HCT116 (cell line): ENCODE results near the gene ATF2.

Experiments
- CBX3 ChIP-seq: IDR thresholded peaks from 2 replicates; pipeline ENCODE4 v1.6.1; 2012; ENCODE audit warnings: low read depth
- CEBPB ChIP-seq: IDR thresholded peaks from 2 replicates; pipeline ENCODE4 v1.6.1; 2012; ENCODE audit warnings: low read depth
- EGR1 ChIP-seq: IDR thresholded peaks from 2 replicates; pipeline ENCODE4 v1.6.1; 2012; ENCODE audit warnings: low read depth
- ELF1 ChIP-seq: IDR thresholded peaks from 2 replicates; pipeline ENCODE4 v1.6.1; 2012; ENCODE audit warnings: low read depth, borderline replicate concordance
- POLR2A ChIP-seq: IDR thresholded peaks from 2 replicates; pipeline ENCODE4 v1.7.0; 2011; ENCODE audit warnings: borderline replicate concordance; ENCODE audit not compliant: insufficient read depth, insufficient read length; ENCODE audit errors: extremely low read depth
- POLR2AphosphoS5 ChIP-seq: IDR thresholded peaks from 2 replicates; pipeline ENCODE4 v1.6.1; 2011; ENCODE audit warnings: mild to moderate bottlenecking, low read depth, low read length, moderate library complexity
- RAD21 ChIP-seq: IDR thresholded peaks from 2 replicates; pipeline ENCODE4 v1.6.1; 2012; ENCODE audit warnings: low read depth, mild to moderate bottlenecking
- YY1 ChIP-seq: IDR thresholded peaks from 2 replicates; pipeline ENCODE4 v1.6.1; 2011; ENCODE audit warnings: low read length, low read depth, moderate library complexity, mild to moderate bottlenecking; ENCODE audit not compliant: insufficient replicate concordance; ENCODE audit errors: extremely low read depth
- ZFX ChIP-seq: fragments of 450-650 bp; IDR thresholded peaks from 2 replicates; pipeline ENCODE4 v1.6.1; 2017
- ZNF274 ChIP-seq: fragments of 200-500 bp; sonication (Bioruptor generic); IDR thresholded peaks from 2 replicates; pipeline ENCODE4 v1.6.1; 2014; ENCODE audit warnings: mild to moderate bottlenecking, low read depth, low read length, inconsistent platforms
- TF ChIP-seq, protein P1 (sequence below), 3 experiments: fragments of 200-600 bp in 1 of 3; sonication (generic) in 1 of 3; IDR thresholded peaks in 2 of 3; conservative IDR thresholded peaks in 1 of 3; 2 replicates each; pipeline ENCODE4 v1.5.1; 2012 to 2017; ENCODE audit warnings: low read depth in 2 of 3, low read length in 2 of 3, antibody characterized with exemption in 1 of 3, borderline replicate concordance in 1 of 3, control low read depth in 1 of 3, mild to moderate bottlenecking in 1 of 3, mixed read lengths in 1 of 3, mixed run types in 1 of 3, moderate library complexity in 1 of 3; ENCODE audit not compliant: insufficient read depth in 1 of 3
- TF ChIP-seq, protein P2 (sequence below): IDR thresholded peaks from 2 replicates; pipeline ENCODE4 v1.6.1; 2012; ENCODE audit warnings: low read depth
- TF ChIP-seq, protein P3 (sequence below): IDR thresholded peaks from 2 replicates; pipeline ENCODE4 v1.6.1; 2012

DNA sequence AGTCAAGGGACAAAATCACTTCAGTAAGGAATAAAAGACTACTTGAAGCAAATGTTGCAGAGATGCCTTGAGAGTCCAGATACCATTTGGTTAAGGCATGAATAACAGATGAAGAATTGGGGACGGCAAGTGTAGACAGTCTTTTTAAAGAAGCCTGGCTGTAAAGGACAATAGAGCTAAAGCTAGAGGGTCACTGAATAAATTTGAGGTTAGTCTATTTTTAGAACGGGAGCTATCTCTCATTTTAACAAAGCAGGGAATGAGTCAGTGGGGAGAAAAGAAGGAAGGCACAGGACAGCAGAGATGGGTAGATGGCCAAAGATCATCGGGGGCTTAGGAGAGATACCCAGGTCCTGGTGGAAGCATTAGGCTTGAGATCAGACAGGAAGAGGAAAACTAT is 132.2 kb downstream of the ATF2 start:
- TF ChIP-seq, protein P1, sequence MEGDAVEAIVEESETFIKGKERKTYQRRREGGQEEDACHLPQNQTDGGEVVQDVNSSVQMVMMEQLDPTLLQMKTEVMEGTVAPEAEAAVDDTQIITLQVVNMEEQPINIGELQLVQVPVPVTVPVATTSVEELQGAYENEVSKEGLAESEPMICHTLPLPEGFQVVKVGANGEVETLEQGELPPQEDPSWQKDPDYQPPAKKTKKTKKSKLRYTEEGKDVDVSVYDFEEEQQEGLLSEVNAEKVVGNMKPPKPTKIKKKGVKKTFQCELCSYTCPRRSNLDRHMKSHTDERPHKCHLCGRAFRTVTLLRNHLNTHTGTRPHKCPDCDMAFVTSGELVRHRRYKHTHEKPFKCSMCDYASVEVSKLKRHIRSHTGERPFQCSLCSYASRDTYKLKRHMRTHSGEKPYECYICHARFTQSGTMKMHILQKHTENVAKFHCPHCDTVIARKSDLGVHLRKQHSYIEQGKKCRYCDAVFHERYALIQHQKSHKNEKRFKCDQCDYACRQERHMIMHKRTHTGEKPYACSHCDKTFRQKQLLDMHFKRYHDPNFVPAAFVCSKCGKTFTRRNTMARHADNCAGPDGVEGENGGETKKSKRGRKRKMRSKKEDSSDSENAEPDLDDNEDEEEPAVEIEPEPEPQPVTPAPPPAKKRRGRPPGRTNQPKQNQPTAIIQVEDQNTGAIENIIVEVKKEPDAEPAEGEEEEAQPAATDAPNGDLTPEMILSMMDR (IDR thresholded peaks at IDR 0.05 in 2 of 3, conservative IDR thresholded peaks at IDR 0.05 in 1 of 3; ENCODE audit: borderline replicate concordance in 1 of 3, insufficient read depth in 1 of 3, low read depth in 2 of 3, low read length in 2 of 3) = no peak
- no peak for TF ChIP-seq CBX3
- TF ChIP-seq EGR1 = no peak
- no peak for TF ChIP-seq ZNF274
- no peak for TF ChIP-seq POLR2A
- no peak for TF ChIP-seq RAD21
- no peak for TF ChIP-seq YY1
- TF ChIP-seq, protein P2, sequence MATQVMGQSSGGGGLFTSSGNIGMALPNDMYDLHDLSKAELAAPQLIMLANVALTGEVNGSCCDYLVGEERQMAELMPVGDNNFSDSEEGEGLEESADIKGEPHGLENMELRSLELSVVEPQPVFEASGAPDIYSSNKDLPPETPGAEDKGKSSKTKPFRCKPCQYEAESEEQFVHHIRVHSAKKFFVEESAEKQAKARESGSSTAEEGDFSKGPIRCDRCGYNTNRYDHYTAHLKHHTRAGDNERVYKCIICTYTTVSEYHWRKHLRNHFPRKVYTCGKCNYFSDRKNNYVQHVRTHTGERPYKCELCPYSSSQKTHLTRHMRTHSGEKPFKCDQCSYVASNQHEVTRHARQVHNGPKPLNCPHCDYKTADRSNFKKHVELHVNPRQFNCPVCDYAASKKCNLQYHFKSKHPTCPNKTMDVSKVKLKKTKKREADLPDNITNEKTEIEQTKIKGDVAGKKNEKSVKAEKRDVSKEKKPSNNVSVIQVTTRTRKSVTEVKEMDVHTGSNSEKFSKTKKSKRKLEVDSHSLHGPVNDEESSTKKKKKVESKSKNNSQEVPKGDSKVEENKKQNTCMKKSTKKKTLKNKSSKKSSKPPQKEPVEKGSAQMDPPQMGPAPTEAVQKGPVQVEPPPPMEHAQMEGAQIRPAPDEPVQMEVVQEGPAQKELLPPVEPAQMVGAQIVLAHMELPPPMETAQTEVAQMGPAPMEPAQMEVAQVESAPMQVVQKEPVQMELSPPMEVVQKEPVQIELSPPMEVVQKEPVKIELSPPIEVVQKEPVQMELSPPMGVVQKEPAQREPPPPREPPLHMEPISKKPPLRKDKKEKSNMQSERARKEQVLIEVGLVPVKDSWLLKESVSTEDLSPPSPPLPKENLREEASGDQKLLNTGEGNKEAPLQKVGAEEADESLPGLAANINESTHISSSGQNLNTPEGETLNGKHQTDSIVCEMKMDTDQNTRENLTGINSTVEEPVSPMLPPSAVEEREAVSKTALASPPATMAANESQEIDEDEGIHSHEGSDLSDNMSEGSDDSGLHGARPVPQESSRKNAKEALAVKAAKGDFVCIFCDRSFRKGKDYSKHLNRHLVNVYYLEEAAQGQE = no peak
- no peak for TF ChIP-seq ZFX
- no peak for TF ChIP-seq ELF1
- TF ChIP-seq, protein P3, sequence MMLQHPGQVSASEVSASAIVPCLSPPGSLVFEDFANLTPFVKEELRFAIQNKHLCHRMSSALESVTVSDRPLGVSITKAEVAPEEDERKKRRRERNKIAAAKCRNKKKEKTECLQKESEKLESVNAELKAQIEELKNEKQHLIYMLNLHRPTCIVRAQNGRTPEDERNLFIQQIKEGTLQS = no peak
- no peak for TF ChIP-seq CEBPB
- no peak for TF ChIP-seq POLR2AphosphoS5
